Common myeloid progenitor, CD34-positive (primary cell): Measurements from ENCODE around the gene PRM3.
"Not testable (repeated sequence)": the region's sequence is repeated elsewhere in the genome, so short reads cannot be mapped to it uniquely, and the experiment has no call there.

Experiments
- CTCF ChIA-PET: fragments of 350-600 bp; sonication (Branson Sonifier 250); formaldehyde crosslinking; loops from one replicate; lab custom pipeline; 2021; ENCODE audit warnings: antibody characterized with exemption; lab: Charles Lee
- POLR2A ChIA-PET: fragments of 350-600 bp; sonication (Branson Sonifier 250); formaldehyde crosslinking; loops from one replicate; lab custom pipeline; 2021; ENCODE audit warnings: antibody characterized with exemption; lab: Charles Lee
- DNase-seq, 3 donors: peaks; one replicate each; pipeline versions ENCODE4 v3.0.0 to v3.0.0-alpha.2; 2013
- H3K27ac ChIP-seq, 2 experiments: 1 replicate in 1 of 2; 2 replicates in 1 of 2; pipeline ENCODE4 v1.7.0; 2013; ENCODE audit warnings: inconsistent platforms in 2 of 2, low read length in 2 of 2, mild to moderate bottlenecking in 2 of 2, low read depth in 1 of 2, moderate library complexity in 1 of 2; ENCODE audit not compliant: severe bottlenecking in 2 of 2, insufficient read depth in 1 of 2, poor library complexity in 1 of 2
- H3K27me3 ChIP-seq, 5 experiments: replicated peaks in 2 of 5; 1 replicate in 3 of 5; 2 replicates in 2 of 5; pipeline versions ENCODE4 v1.6.1 to v1.7.0; 2013; ENCODE audit warnings: low read length in 4 of 5, mild to moderate bottlenecking in 2 of 5, moderate library complexity in 2 of 5, inconsistent platforms in 1 of 5; ENCODE audit not compliant: insufficient read depth in 5 of 5, control insufficient read depth in 4 of 5
- H3K36me3 ChIP-seq, 4 experiments: 1 replicate in 2 of 4; 2 replicates in 2 of 4; pipeline versions ENCODE4 v1.6.1 to v1.7.0; 2013; ENCODE audit warnings: low read length in 3 of 4, control low read depth in 1 of 4, mild to moderate bottlenecking in 1 of 4; ENCODE audit not compliant: control insufficient read depth in 4 of 4, insufficient read depth in 4 of 4
- H3K4me1 ChIP-seq, 4 experiments: 1 replicate in 3 of 4; 2 replicates in 1 of 4; pipeline versions ENCODE4 v1.6.1 to v1.7.1; 2013; ENCODE audit warnings: low read length in 3 of 4, mild to moderate bottlenecking in 3 of 4, control low read depth in 1 of 4, inconsistent platforms in 1 of 4, moderate library complexity in 1 of 4; ENCODE audit not compliant: control insufficient read depth in 4 of 4, insufficient read depth in 4 of 4; ENCODE audit errors: control extremely low read depth in 1 of 4
- H3K4me3 ChIP-seq, 7 experiments: 1 replicate in 4 of 7; 2 replicates in 3 of 7; pipeline versions ENCODE4 v1.5.1 to v1.7.0; 2013; ENCODE audit warnings: mild to moderate bottlenecking in 7 of 7, low read length in 6 of 7, moderate library complexity in 6 of 7, inconsistent platforms in 2 of 7, low read depth in 2 of 7, control low read depth in 1 of 7; ENCODE audit not compliant: insufficient read depth in 4 of 7, control insufficient read depth in 1 of 7; ENCODE audit errors: extremely low read depth in 1 of 7
- H3K9me3 ChIP-seq, 5 experiments: 1 replicate in 4 of 5; 2 replicates in 1 of 5; pipeline versions ENCODE4 v1.6.1 to v1.7.1; 2013; ENCODE audit warnings: low read length in 4 of 5, mild to moderate bottlenecking in 2 of 5, inconsistent platforms in 1 of 5, low read depth in 1 of 5, moderate library complexity in 1 of 5; ENCODE audit not compliant: control insufficient read depth in 4 of 5, insufficient read depth in 2 of 5; ENCODE audit errors: control extremely low read depth in 1 of 5
- WGBS: methylation state at CpG from one replicate; pipeline ENCODE4 v1.1.5; 2013; ENCODE audit not compliant: insufficient coverage; 5-methylcytosine and 5-hydroxymethylcytosine counted together

The PRM3 gene

DNA sequence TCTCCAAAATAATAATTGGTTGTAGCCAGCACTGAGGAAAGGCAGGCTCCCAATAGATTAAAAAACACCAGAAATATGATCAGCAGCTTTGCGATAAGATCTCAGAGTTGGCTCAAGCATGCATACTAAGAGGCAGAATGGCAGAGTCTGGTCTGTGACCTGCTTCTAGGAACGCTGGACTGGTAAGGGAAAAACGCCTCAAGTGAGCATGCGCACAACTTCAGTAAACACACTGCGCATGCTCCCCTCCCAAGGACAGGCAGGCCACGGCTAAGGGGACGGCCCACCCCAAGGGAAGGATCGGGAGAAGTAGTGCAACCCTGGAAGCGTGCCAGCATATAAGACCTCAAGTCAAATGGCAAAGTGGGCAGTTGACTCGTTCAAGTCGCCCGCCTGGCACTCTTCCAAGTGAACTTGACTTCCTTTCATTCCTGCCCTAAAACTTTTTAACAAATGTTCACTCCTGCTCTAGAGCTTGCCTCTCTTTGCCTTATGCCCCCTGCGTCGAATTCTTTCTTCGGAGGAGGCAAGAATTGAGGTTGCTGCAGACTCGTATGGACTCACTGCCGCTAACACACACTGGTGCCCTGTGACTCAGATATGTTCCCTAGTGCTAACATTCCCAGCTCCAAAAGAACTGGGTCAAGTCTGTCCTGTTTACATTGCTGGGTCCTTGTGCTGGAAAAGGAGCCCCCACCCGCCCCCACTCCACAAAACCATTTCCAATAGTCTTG lies 30.1 kb upstream of the PRM3 start:
- no peak overlapping the region for H3K27ac ChIP-seq

DNA sequence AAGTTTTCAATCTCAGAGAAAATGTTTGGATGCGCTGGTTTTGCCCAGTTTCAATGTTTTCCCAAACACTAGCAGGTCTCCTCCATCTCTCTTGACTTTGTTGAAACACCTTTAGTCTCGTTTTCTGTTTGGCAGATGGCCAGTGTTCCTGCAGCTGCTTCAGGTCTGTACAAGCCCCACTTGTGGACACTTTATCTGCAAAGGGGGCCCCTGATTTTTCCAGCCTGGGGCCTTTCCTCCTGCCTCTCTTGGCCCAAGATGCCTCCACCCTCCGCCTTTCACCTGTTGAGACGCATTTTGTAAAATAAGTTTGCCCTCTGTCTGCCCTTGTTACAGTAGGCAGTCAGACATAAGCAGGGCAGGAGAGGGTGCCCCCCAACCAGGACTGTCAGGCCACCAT lies 29.5 kb upstream of the PRM3 start:
- DNase-seq: no peak
- ChIA-PET CTCF (interaction anchor here (0.6 kb wide), 1 partner anchor 349 kb away, joined by 3 read pairs; no protein-coding TSS in a partner anchor), POLR2A (no interaction called here)
- Histone ChIP-seq H3K9me3 (peaks cover 0 to 5% (median 0%) of the 10 kb centered on the region in 5 experiments), H3K4me1 (peaks cover 0 to 24% (median 14%) of the 10 kb centered on the region in 4 experiments), H3K27ac (no peak overlapping the region), H3K27me3 (no peaks in the 10 kb centered on the region), H3K36me3 (no peaks in the 10 kb centered on the region), H3K4me3 (no peak overlapping the region)
- WGBS: 80% methylated on average over 1 of the region's 4 CpGs

More for the DNA sequence above, 30.1 kb upstream of the PRM3 start:
- Histone ChIP-seq H3K27me3 (no peaks in the 10 kb centered on the region), H3K4me1 (peaks cover 0 to 24% (median 14%) of the 10 kb centered on the region in 4 experiments), H3K9me3 (peaks cover 0 to 5% (median 0%) of the 10 kb centered on the region in 5 experiments), H3K36me3 (no peaks in the 10 kb centered on the region), H3K4me3 (no peak overlapping the region)
- WGBS: 87% methylated on average over 17 of the region's 18 CpGs
- ChIA-PET POLR2A (no interaction called here), CTCF (no interaction called here)
- DNase-seq: peak in 1 of 3 donors; percentile 26

DNA sequence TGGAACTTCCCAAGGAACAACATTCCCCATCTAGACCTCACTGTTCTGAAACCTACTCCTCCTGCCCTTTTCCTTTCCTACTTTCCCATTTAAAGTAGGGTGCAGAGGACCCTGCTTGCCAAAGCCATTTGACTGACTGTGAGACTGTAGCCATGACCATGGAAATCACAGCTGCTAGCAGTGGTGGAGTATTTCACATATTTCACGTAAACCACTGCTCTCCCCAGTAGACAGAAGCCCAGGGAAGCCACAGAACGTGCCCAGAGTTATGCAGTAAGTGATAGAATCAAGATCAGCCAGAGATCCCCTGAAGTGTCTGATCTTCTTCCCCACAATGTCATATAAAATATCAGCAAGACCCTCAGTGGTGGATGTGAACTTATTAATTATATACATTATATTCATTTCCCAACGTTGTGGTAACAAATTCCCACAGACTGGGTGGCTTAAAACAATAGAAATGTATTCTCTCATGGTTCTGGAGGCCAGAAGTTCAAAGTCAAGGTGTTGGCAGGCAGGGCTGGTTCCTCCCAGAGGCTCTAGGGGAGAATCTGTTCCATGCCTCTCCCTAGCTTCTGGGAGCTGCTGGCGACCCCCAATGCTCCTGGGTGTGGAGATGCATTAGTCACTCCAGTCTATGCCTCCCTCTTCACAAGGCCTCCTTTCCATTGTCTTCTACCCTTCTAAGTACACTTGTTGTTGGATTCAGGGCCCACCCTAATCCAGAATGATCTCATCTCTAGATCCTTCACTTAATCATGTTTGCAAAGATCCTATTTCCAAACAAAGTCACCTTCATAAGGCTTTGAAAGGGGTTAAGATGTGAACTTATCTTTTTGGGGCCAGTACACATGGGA lies 28.4 kb upstream of the PRM3 start:
- 100% methylated on average over 2 of the region's 4 CpGs for WGBS
- ChIA-PET POLR2A (no interaction called here), CTCF (interaction anchor here (0.6 to 1.1 kb wide), 3 partner anchors 9 to 348 kb away, joined by 3 to 4 read pairs (median 3); no protein-coding TSS in a partner anchor)
- Histone ChIP-seq H3K36me3 (no peaks in the 10 kb centered on the region), H3K9me3 (peaks cover 0 to 5% (median 0%) of the 10 kb centered on the region in 5 experiments), H3K4me1 (peaks cover 5 to 32% (median 25%) of the 10 kb centered on the region in 4 experiments), H3K4me3 (no peak overlapping the region), H3K27me3 (no peaks in the 10 kb centered on the region), H3K27ac (no peak overlapping the region)
- DNase-seq: no peak

DNA sequence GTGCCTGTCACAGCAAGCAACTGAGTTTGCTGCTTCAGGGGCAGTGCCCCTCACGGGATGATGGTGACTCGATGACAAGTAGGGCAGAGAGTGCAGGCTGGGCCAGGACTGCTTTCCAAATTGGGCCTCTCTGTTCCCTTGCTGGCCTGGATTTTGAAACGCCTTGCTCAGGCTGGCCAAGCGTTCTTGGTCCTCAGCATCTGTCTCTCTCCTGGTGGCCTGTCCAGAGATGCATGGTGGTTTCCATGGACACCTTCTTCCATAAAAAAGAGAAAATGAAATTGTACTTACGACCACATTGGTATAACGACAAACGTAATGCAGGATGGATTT lies 27.1 kb upstream of the PRM3 start:
- Histone ChIP-seq H3K36me3 (no peaks in the 10 kb centered on the region), H3K9me3 (peaks cover 0 to 5% (median 0%) of the 10 kb centered on the region in 5 experiments), H3K4me1 (peaks cover 5 to 43% (median 33%) of the 10 kb centered on the region in 4 experiments), H3K27me3 (no peaks in the 10 kb centered on the region), H3K27ac (no peak overlapping the region), H3K4me3 (no peak overlapping the region)
- CTCF ChIA-PET: interaction anchor here (1.1 to 1.8 kb wide), 2 partner anchors 46 to 336 kb away, joined by 3 to 6 read pairs; no protein-coding TSS in a partner anchor
- 100% methylated on average over 4 of the region's 7 CpGs for WGBS
- no peak for DNase-seq
- POLR2A ChIA-PET: no interaction called here

DNA sequence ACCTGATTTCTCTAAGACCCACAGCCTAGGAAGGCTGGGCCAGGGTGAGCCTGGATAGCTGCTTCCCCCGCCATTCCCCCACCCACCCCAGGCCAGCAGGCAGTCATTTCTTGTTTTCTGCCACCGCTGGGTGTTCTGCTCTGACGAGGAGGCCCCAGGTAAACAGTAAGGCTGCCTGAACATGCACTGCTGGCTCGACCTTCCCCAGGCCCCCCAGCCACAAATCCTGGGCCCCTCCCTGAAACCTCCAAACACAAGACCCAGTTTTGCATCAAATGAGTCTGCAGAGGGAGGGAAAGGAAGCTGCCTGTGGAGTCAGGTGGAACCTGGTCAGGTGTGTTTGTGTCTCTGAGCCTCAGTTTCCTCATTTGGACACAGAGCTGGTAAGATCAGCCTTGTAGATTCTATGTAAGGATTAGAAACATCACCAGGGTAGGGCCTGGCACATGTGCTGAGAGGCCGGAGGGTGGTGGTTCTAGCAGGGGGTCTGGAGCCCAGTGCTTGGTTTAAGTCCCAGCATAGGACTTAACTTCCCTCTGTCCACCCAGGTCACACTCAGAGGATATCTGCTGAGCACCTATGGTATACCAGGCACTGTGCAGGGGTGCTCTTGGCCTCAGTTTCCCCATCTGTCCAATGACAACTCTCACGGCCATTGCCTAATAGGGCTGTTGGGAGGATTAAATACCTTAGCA lies 26.6 kb upstream of the PRM3 start:
- Histone ChIP-seq H3K4me1 (peaks cover 5 to 40% (median 31%) of the 10 kb centered on the region in 4 experiments), H3K4me3 (no peak overlapping the region), H3K36me3 (no peaks in the 10 kb centered on the region), H3K9me3 (peaks cover 0 to 5% (median 0%) of the 10 kb centered on the region in 5 experiments), H3K27ac (no peak overlapping the region), H3K27me3 (no peaks in the 10 kb centered on the region)
- no peak for DNase-seq
- WGBS: 84% methylated on average over 4 of the region's 6 CpGs
- ChIA-PET POLR2A (no interaction called here), CTCF (interaction anchor here (1.8 to 3.4 kb wide), 3 partner anchors 15 to 336 kb away, joined by 6 to 19 read pairs (median 15); no protein-coding TSS in a partner anchor)

DNA sequence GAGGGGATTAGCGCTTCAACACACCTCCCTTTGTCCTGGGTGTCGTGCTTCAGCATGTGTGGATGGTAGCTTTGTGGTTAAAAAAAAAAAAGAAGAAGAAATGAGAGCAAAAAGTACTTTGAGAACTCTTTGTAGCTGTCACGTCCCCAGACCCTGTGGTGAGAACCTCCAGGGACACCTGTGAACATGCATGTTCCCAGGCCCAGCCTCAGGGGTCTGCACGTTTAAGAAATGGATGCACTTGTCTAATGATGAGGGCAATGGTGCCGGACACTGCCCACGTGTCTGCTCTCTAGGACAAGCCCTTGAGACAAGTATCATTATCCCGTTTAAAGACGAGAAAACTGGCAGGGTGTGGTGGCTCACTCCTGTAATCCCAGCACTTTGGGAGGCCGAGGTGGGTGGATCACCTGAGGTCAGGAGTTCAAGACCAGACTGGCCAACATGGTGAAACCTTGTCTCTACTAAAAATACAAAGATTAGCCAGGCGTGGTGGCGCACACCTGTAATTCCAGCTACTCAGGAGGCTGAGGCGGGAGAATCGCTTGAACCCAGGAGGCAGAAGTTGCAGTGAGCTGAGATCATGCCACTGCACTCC lies 25.6 kb upstream of the PRM3 start:
- H3K9me3 ChIP-seq, H3K4me3 ChIP-seq, H3K27me3 ChIP-seq, H3K27ac ChIP-seq, H3K36me3 ChIP-seq, POLR2A ChIA-PET: not testable (repeated sequence)
- CTCF ChIA-PET: interaction anchor here (0.8 to 3.4 kb wide), 14 partner anchors 9 to 349 kb away, joined by 3 to 19 read pairs (median 6); no protein-coding TSS in a partner anchor
- 83% methylated on average over 10 of the region's 13 CpGs for WGBS
- DNase-seq: peak in 1 of 3 donors; percentile 10
- peaks cover 5 to 38% (median 30%) of the 10 kb centered on the region in 4 experiments for H3K4me1 ChIP-seq
